Measurements from ENCODE around the gene FOXP2.

DNA sequence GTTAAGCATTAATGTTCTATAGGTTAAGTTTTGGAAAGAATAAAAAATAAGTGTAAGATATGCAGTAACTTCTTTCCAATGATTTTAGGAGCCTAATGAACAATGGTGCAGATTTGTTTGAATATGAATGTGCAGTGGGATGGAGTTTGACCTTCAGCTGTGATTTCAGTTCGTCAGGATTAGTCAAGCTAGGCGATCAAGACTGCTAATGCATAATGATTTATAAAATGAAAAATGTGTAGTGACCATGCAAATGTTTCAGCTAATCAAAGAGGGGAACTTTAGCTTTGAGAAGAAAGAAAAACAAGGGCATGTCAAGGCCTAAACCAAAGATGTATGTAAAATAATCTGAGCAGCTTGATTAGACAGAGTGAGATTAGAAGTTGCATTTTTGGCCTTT, 208.5 kb downstream of the FOXP2 start:
- TF ChIP-seq, protein P1, sequence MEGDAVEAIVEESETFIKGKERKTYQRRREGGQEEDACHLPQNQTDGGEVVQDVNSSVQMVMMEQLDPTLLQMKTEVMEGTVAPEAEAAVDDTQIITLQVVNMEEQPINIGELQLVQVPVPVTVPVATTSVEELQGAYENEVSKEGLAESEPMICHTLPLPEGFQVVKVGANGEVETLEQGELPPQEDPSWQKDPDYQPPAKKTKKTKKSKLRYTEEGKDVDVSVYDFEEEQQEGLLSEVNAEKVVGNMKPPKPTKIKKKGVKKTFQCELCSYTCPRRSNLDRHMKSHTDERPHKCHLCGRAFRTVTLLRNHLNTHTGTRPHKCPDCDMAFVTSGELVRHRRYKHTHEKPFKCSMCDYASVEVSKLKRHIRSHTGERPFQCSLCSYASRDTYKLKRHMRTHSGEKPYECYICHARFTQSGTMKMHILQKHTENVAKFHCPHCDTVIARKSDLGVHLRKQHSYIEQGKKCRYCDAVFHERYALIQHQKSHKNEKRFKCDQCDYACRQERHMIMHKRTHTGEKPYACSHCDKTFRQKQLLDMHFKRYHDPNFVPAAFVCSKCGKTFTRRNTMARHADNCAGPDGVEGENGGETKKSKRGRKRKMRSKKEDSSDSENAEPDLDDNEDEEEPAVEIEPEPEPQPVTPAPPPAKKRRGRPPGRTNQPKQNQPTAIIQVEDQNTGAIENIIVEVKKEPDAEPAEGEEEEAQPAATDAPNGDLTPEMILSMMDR (conservative IDR thresholded peaks at IDR 0.05; ENCODE audit: low read length), result no peak
- no peak for TF ChIP-seq EZH2phosphoT487 (IDR thresholded peaks at IDR 0.05; ENCODE audit: borderline replicate concordance, low read depth, low read length)

Data from OCI-LY7 (cell line).